ENCODE results near the gene NTNG1.

The NTNG1 gene

GRCh38 chr1:107122225-107122624 lies 18.6 kb upstream of the NTNG1 start:
- no peak for TF ChIP-seq REST (IDR thresholded peaks at IDR 0.05; ENCODE audit: insufficient read depth in 1 of 2, low read depth in 2 of 2, low read length in 2 of 2)

GRCh38 chr1:107123741-107124140 lies 17.1 kb upstream of the NTNG1 start:
- TF ChIP-seq REST (IDR thresholded peaks at IDR 0.05; ENCODE audit: insufficient read depth in 1 of 2, low read depth in 2 of 2, low read length in 2 of 2): no peak
- no peak for TF ChIP-seq POLR2AphosphoS5 (IDR thresholded peaks at IDR 0.05; ENCODE audit: low read depth, low read length)
- TF ChIP-seq SIN3A (IDR thresholded peaks at IDR 0.05; ENCODE audit: borderline replicate concordance, insufficient read depth, low read length): no peak
- TF ChIP-seq TAF1 (IDR thresholded peaks at IDR 0.05; ENCODE audit: borderline replicate concordance, insufficient read depth, low read length): no peak
- no peak for TF ChIP-seq FOXP2 (optimal IDR thresholded peaks at IDR 0.05; ENCODE audit: borderline replicate concordance, extremely low read depth, extremely low read length, insufficient read depth)

- no peak for TF ChIP-seq POLR2AphosphoS5 (IDR thresholded peaks at IDR 0.05; ENCODE audit: low read depth, low read length)
- TF ChIP-seq FOXP2 (optimal IDR thresholded peaks at IDR 0.05; ENCODE audit: borderline replicate concordance, extremely low read depth, extremely low read length, insufficient read depth): no peak
- TF ChIP-seq SIN3A (IDR thresholded peaks at IDR 0.05; ENCODE audit: borderline replicate concordance, insufficient read depth, low read length): no peak
- no peak for TF ChIP-seq REST (IDR thresholded peaks at IDR 0.05; ENCODE audit: insufficient read depth in 1 of 2, low read depth in 2 of 2, low read length in 2 of 2)
- no peak for TF ChIP-seq TAF1 (IDR thresholded peaks at IDR 0.05; ENCODE audit: borderline replicate concordance, insufficient read depth, low read length)
These were observed 16.1 kb upstream of the NTNG1 start for GRCh38 chr1:107124694-107125093.

DNA sequence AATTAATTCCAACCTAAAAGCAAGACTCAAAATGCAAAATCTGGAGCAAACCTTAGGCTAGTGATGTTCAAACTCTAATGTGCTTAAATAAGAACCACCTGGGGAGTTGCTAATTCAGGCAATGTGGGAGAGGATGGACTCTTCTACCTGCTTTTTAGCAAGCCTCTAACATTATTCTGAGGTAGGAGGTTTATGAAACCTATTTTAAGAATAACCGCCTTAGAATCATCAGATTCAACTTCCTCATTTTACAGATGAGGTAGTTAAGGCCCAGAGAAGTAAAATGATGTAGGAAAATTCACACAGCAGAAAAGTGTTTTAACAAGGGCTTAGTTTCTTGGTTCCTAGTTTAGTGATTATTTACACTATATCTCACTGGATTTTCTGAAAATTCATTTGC lies 8.6 kb upstream of the NTNG1 start:
- no peak for TF ChIP-seq TAF1 (IDR thresholded peaks at IDR 0.05; ENCODE audit: borderline replicate concordance, insufficient read depth, low read length)
- TF ChIP-seq POLR2AphosphoS5 (IDR thresholded peaks at IDR 0.05; ENCODE audit: low read depth, low read length): no peak
- TF ChIP-seq FOXP2 (optimal IDR thresholded peaks at IDR 0.05; ENCODE audit: borderline replicate concordance, extremely low read depth, extremely low read length, insufficient read depth): no peak
- TF ChIP-seq REST (IDR thresholded peaks at IDR 0.05; ENCODE audit: insufficient read depth in 1 of 2, low read depth in 2 of 2, low read length in 2 of 2): no peak
- no peak for TF ChIP-seq SIN3A (IDR thresholded peaks at IDR 0.05; ENCODE audit: borderline replicate concordance, insufficient read depth, low read length)

- TF ChIP-seq REST (IDR thresholded peaks at IDR 0.05; ENCODE audit: insufficient read depth in 1 of 2, low read depth in 2 of 2, low read length in 2 of 2): no peak
- no peak for TF ChIP-seq SIN3A (IDR thresholded peaks at IDR 0.05; ENCODE audit: borderline replicate concordance, insufficient read depth, low read length)
- TF ChIP-seq TAF1 (IDR thresholded peaks at IDR 0.05; ENCODE audit: borderline replicate concordance, insufficient read depth, low read length): no peak
These were observed 8.1 kb upstream of the NTNG1 start for GRCh38 chr1:107132780-107133179.
